ENCODE data around the gene CPM. TPM values are rescaled to one million over a fixed set of nuclear protein-coding genes. Genes with fewer than 3 reads are reported as not detected.

CPM gene
- total RNA-seq, 1 experiment from 2014 or later, result 0.96 TPM

GRCh38 chr12:68919581-68920239, 13.3 kb downstream of the CPM start (continued):
- TF ChIP-seq USF1 (CRISPR knock-in tag; IDR thresholded peaks at IDR 0.05) (no peak), CREM (CRISPR knock-in tag; IDR thresholded peaks at IDR 0.05) (no peak)

GRCh38 chr12:68918960-68919359, 14.0 kb downstream of the CPM start:
- H3K27me3 Mint-ChIP-seq (ENCODE audit: low read depth), result no peaks in the 10 kb centered on the region
- H3K27ac Mint-ChIP-seq, result no peak overlapping the region
- H3K4me1 Mint-ChIP-seq, result no peaks in the 10 kb centered on the region
- H3K9me3 Mint-ChIP-seq, result no peaks in the 10 kb centered on the region
- TF ChIP-seq USF1 (CRISPR knock-in tag; IDR thresholded peaks at IDR 0.05) (no peak), KAT7 (CRISPR knock-in tag; IDR thresholded peaks at IDR 0.05; ENCODE audit: borderline replicate concordance) (no peak), NFYB (CRISPR knock-in tag; conservative IDR thresholded peaks at IDR 0.05; ENCODE audit: low read depth) (no peak), OVOL2 (CRISPR knock-in tag; IDR thresholded peaks at IDR 0.05; ENCODE audit: borderline replicate concordance) (no peak), NR3C1 (CRISPR knock-in tag; conservative IDR thresholded peaks at IDR 0.05; ENCODE audit: low read depth) (no peak), ZNF425 (CRISPR knock-in tag; conservative IDR thresholded peaks at IDR 0.05) (no peak), ZNF416 (CRISPR knock-in tag; IDR thresholded peaks at IDR 0.05) (no peak), SMAD4 (CRISPR knock-in tag; IDR thresholded peaks at IDR 0.05) (no peak), PRRX2 (CRISPR knock-in tag; IDR thresholded peaks at IDR 0.05) (no peak), SP1 (CRISPR knock-in tag; conservative IDR thresholded peaks at IDR 0.05) (no peak), ZNF423 (CRISPR knock-in tag; IDR thresholded peaks at IDR 0.05) (no peak), ELF4 (CRISPR knock-in tag; IDR thresholded peaks at IDR 0.05; ENCODE audit: low read depth) (no peak), ZBTB21 (CRISPR knock-in tag; IDR thresholded peaks at IDR 0.05; ENCODE audit: borderline replicate concordance) (no peak), MXD4 (CRISPR knock-in tag; IDR thresholded peaks at IDR 0.05; ENCODE audit: borderline replicate concordance) (no peak), ATF2 (CRISPR knock-in tag; IDR thresholded peaks at IDR 0.05; ENCODE audit: borderline replicate concordance, low read depth) (no peak), ZNF263 (CRISPR knock-in tag; IDR thresholded peaks at IDR 0.05; ENCODE audit: low read depth) (no peak), JUN (CRISPR knock-in tag; IDR thresholded peaks at IDR 0.05) (no peak)
- no peak overlapping the region for H3K4me3 Mint-ChIP-seq
- H3K36me3 Mint-ChIP-seq, result no peaks in the 10 kb centered on the region
- CTCF ChIA-PET, result no interaction called here
- POLR2A ChIA-PET, result no interaction called here
- ATAC-seq, result no peak
- DNase-seq (ENCODE audit: low spot score), result no peak

GRCh38 chr12:68915055-68915454, 17.9 kb downstream of the CPM start:
- CTCF ChIA-PET, result no interaction called here
- no peak for TF ChIP-seq ZBTB21 (CRISPR knock-in tag; IDR thresholded peaks at IDR 0.05; ENCODE audit: borderline replicate concordance)
- TF ChIP-seq ZNF532 (CRISPR knock-in tag; IDR thresholded peaks at IDR 0.05; ENCODE audit: borderline replicate concordance), result no peak
- no peak for TF ChIP-seq IRF2 (CRISPR knock-in tag; IDR thresholded peaks at IDR 0.05; ENCODE audit: borderline replicate concordance, low read depth)
- TF ChIP-seq PRRX2 (CRISPR knock-in tag; IDR thresholded peaks at IDR 0.05), result no peak
- no peak for TF ChIP-seq ZNF416 (CRISPR knock-in tag; IDR thresholded peaks at IDR 0.05)
- no peak for TF ChIP-seq USF1 (CRISPR knock-in tag; IDR thresholded peaks at IDR 0.05)
- no peak for TF ChIP-seq ELF4 (CRISPR knock-in tag; IDR thresholded peaks at IDR 0.05; ENCODE audit: low read depth)
- TF ChIP-seq JAZF1 (CRISPR knock-in tag; IDR thresholded peaks at IDR 0.05), result no peak
- Mint-ChIP-seq H3K4me1 (no peaks in the 10 kb centered on the region), H3K4me3 (no peak overlapping the region), H3K9me3 (no peaks in the 10 kb centered on the region), H3K27ac (no peak overlapping the region), H3K36me3 (no peaks in the 10 kb centered on the region), H3K27me3 (ENCODE audit: low read depth) (no peaks in the 10 kb centered on the region)
- no peak for ATAC-seq
- POLR2A ChIA-PET, result no interaction called here
- DNase-seq (ENCODE audit: low spot score), result no peak

All from WTC11 (cell line).